Bronchial smooth muscle cell (primary cell): ENCODE results near the gene MBP. TPM values are rescaled to one million over a fixed set of nuclear protein-coding genes. Genes with fewer than 3 reads are reported as not detected.

Source experiments
- total RNA-seq: library from RNA; depleted of rRNA; stranded (reverse); fragments of >200 nt; gene quantifications from 2 replicates; pipeline ENCODE4 v1.2.1, GENCODE V29; 2014

MBP gene
- total RNA-seq, result 18.8 and 26.3 TPM in 2 replicates

DNA sequence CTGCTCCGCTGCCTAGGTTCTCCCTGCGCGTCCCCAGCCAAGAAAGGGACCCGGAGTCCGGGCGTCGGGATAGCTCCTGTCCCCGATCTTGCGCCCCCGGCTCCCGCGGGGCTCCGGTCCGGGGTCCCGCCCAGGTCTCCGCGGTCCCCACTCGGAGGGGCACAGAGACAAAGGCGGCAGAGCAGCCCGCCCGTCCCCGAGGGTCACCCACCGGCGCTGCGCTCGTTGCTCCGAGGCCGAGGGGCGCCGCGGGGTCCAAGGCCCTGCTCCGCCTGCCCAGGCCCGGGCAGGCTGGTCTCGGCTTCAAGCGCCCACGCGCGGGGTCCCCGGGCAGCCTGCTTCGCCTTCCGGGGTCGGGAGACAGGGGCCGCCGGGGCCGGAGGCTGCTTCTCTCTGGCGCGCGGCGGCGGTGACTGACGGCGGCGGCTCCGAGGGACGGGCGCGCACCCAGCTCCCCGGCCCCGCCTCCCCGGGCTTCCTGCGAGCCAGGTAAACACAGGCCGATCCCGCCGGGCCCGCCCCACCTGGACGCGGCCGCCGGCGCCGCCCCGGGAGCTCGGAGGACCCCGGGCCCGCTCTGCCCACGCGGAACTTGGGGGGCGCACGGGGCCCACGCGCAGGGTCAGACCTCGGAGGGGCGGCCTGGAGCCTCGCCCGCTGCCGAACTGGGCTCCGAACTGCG lies at the start of gene MBP:
Gene MBP (minus strand): TSS at position 415 of the 682 bp plus-strand sequence. CDS start 27,522 bp downstream, outside the sequence.

Other genes with a start within 250 kb of the MBP start
- not detected in 2 replicates for gene GALR1, start 117.1 kb upstream of the MBP start, total RNA-seq